Measurements from ENCODE around the gene C6orf141.

Gene C6orf141

DNA sequence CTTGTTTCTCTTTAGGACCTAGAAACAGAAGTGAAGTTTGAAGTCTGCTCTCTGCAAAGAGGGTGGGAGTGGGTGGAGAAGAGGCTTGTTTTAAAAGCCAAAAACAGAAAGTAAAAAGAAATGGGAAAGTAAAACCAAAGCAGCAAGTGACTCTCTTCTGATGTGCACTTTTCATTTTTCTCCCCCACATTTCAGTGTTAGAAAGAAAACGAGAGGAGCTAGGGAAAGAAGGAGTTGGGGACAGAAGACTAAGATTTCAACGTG, 1.3 kb downstream of the C6orf141 start:
- Histone ChIP-seq H3K4me3 (ENCODE audit: low read length) (no peak overlapping the region), H3K4me1 (ENCODE audit: control insufficient read depth, low read length) (no peaks in the 10 kb centered on the region), H3K9me3 (ENCODE audit: control insufficient read depth, insufficient read depth, low read length) (no peaks in the 10 kb centered on the region), H3K36me3 (ENCODE audit: control insufficient read depth, low read length) (no peaks in the 10 kb centered on the region), H3K27me3 (ENCODE audit: control insufficient read depth, low read length) (no peaks in the 10 kb centered on the region), H3K9me2 (replicated peaks; ENCODE audit: control insufficient read depth, low read length) (no peaks in the 10 kb centered on the region), H3F3A (ENCODE audit: control insufficient read depth, insufficient read depth) (no peaks in the 10 kb centered on the region), H3K79me2 (ENCODE audit: control insufficient read depth, low read length) (no peaks in the 10 kb centered on the region), H3K27ac (ENCODE audit: low read depth, low read length) (no peak overlapping the region), H3K4me2 (ENCODE audit: low read length) (no peak overlapping the region), H4K20me1 (ENCODE audit: control insufficient read depth, insufficient read depth, low read depth, low read length) (no peaks in the 10 kb centered on the region)
- TF ChIP-seq, protein P1, sequence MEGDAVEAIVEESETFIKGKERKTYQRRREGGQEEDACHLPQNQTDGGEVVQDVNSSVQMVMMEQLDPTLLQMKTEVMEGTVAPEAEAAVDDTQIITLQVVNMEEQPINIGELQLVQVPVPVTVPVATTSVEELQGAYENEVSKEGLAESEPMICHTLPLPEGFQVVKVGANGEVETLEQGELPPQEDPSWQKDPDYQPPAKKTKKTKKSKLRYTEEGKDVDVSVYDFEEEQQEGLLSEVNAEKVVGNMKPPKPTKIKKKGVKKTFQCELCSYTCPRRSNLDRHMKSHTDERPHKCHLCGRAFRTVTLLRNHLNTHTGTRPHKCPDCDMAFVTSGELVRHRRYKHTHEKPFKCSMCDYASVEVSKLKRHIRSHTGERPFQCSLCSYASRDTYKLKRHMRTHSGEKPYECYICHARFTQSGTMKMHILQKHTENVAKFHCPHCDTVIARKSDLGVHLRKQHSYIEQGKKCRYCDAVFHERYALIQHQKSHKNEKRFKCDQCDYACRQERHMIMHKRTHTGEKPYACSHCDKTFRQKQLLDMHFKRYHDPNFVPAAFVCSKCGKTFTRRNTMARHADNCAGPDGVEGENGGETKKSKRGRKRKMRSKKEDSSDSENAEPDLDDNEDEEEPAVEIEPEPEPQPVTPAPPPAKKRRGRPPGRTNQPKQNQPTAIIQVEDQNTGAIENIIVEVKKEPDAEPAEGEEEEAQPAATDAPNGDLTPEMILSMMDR (IDR thresholded peaks at IDR 0.05; ENCODE audit: low read depth, low read length, poor library complexity, severe bottlenecking), result no peak
- no peak for TF ChIP-seq EZH2phosphoT487 (IDR thresholded peaks at IDR 0.05; ENCODE audit: borderline replicate concordance, low read length)

DNA sequence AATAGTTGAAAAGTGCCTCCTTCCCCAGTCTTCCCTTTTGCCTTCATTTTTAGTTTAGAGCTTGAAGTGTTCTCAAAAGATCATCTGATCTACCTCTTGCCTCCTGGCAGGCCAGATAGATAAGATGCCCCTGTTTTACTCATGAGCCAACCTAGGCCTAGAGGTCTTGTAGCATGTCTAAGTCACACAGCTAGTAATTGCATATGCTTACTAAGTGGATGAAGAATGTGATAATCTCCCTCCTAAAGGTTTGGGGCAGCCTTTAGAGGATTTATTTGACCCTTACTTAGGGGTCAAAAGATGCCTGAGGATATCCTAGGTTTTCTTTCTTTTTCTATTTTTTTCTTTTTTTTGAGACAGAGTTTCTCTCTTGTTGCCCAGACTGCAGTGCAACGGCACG, 2.1 kb downstream of the C6orf141 start:
- Histone ChIP-seq H3K4me2 (ENCODE audit: low read length) (no peak overlapping the region), H3K4me3 (ENCODE audit: low read length) (no peak overlapping the region), H3K79me2 (ENCODE audit: control insufficient read depth, low read length) (no peaks in the 10 kb centered on the region), H4K20me1 (ENCODE audit: control insufficient read depth, insufficient read depth, low read depth, low read length) (no peaks in the 10 kb centered on the region), H3K9me3 (ENCODE audit: control insufficient read depth, insufficient read depth, low read length) (no peaks in the 10 kb centered on the region), H3K4me1 (ENCODE audit: control insufficient read depth, low read length) (no peaks in the 10 kb centered on the region), H3K27ac (ENCODE audit: low read depth, low read length) (no peak overlapping the region), H3K9me2 (replicated peaks; ENCODE audit: control insufficient read depth, low read length) (no peaks in the 10 kb centered on the region), H3F3A (ENCODE audit: control insufficient read depth, insufficient read depth) (no peaks in the 10 kb centered on the region), H3K36me3 (ENCODE audit: control insufficient read depth, low read length) (no peaks in the 10 kb centered on the region), H3K27me3 (ENCODE audit: control insufficient read depth, low read length) (no peaks in the 10 kb centered on the region)
- TF ChIP-seq EZH2phosphoT487 (IDR thresholded peaks at IDR 0.05; ENCODE audit: borderline replicate concordance, low read length), result no peak
- TF ChIP-seq, protein P1 (IDR thresholded peaks at IDR 0.05; ENCODE audit: low read depth, low read length, poor library complexity, severe bottlenecking), result no peak

DNA sequence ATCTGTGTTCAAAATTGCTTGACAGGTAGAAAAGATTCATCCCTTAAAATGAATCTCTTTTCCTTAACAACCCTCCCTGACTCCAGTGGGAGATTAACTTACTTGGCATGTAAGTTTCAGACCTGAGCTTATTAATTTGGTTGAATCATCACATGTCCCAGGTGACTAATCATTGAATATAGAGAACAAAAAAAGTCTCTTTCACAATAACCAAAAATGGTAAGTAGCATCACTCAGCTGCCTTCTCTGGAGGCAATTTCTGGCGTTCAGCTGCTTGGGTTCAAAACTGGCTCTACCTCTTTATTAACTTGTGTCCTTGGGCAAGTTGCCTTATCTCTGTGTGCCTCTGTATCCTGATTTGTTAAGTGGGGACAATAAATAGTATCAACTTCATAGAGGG, 2.9 kb downstream of the C6orf141 start:
- no peaks in the 10 kb centered on the region for H3F3A ChIP-seq (ENCODE audit: control insufficient read depth, insufficient read depth)
- H3K9me2 ChIP-seq (replicated peaks; ENCODE audit: control insufficient read depth, low read length), result no peaks in the 10 kb centered on the region
- no peak overlapping the region for H3K27ac ChIP-seq (ENCODE audit: low read depth, low read length)
- no peaks in the 10 kb centered on the region for H3K79me2 ChIP-seq (ENCODE audit: control insufficient read depth, low read length)
- no peaks in the 10 kb centered on the region for H3K27me3 ChIP-seq (ENCODE audit: control insufficient read depth, low read length)
- H4K20me1 ChIP-seq (ENCODE audit: control insufficient read depth, insufficient read depth, low read depth, low read length), result no peaks in the 10 kb centered on the region
- no peaks in the 10 kb centered on the region for H3K36me3 ChIP-seq (ENCODE audit: control insufficient read depth, low read length)
- TF ChIP-seq, protein P1 (IDR thresholded peaks at IDR 0.05; ENCODE audit: low read depth, low read length, poor library complexity, severe bottlenecking), result no peak
- TF ChIP-seq EZH2phosphoT487 (IDR thresholded peaks at IDR 0.05; ENCODE audit: borderline replicate concordance, low read length), result no peak
- no peaks in the 10 kb centered on the region for H3K9me3 ChIP-seq (ENCODE audit: control insufficient read depth, insufficient read depth, low read length)
- no peak overlapping the region for H3K4me2 ChIP-seq (ENCODE audit: low read length)
- no peak overlapping the region for H3K4me3 ChIP-seq (ENCODE audit: low read length)
- H3K4me1 ChIP-seq (ENCODE audit: control insufficient read depth, low read length), result no peaks in the 10 kb centered on the region

DNA sequence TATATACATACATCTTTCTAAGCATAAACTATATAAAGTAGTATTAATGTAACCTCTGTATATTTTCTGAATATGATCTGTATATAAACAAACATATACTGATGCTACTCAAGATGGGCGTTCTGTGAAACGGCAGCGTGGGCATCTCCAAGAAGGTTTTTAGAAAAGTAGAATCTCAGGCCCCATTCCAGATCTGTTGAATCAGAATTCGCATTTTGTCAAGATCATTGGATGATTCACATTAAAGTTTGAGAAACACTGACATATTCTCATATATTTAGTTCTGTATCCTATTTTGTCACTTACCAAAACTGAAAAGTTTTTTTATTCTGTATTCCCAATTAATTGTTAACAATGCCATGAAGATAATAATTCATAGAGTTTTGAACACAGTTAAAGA, 5.5 kb downstream of the C6orf141 start:
- H3K9me2 ChIP-seq (replicated peaks; ENCODE audit: control insufficient read depth, low read length), result no peaks in the 10 kb centered on the region
- H3K4me1 ChIP-seq (ENCODE audit: control insufficient read depth, low read length), result no peaks in the 10 kb centered on the region
- H3K27ac ChIP-seq (ENCODE audit: low read depth, low read length), result no peak overlapping the region
- no peaks in the 10 kb centered on the region for H3K9me3 ChIP-seq (ENCODE audit: control insufficient read depth, insufficient read depth, low read length)
- H3F3A ChIP-seq (ENCODE audit: control insufficient read depth, insufficient read depth), result no peaks in the 10 kb centered on the region
- no peaks in the 10 kb centered on the region for H3K79me2 ChIP-seq (ENCODE audit: control insufficient read depth, low read length)
- no peak for TF ChIP-seq EZH2phosphoT487 (IDR thresholded peaks at IDR 0.05; ENCODE audit: borderline replicate concordance, low read length)
- TF ChIP-seq, protein P1 (IDR thresholded peaks at IDR 0.05; ENCODE audit: low read depth, low read length, poor library complexity, severe bottlenecking), result no peak
- H3K27me3 ChIP-seq (ENCODE audit: control insufficient read depth, low read length), result no peaks in the 10 kb centered on the region
- no peaks in the 10 kb centered on the region for H4K20me1 ChIP-seq (ENCODE audit: control insufficient read depth, insufficient read depth, low read depth, low read length)
- no peak overlapping the region for H3K4me3 ChIP-seq (ENCODE audit: low read length)
- no peak overlapping the region for H3K4me2 ChIP-seq (ENCODE audit: low read length)
- no peaks in the 10 kb centered on the region for H3K36me3 ChIP-seq (ENCODE audit: control insufficient read depth, low read length)
